ENCODE data around the gene SHROOM4.
A peak's percentile ranks its signal among the peaks of the same experiment; 100 is the strongest.

The SHROOM4 gene

DNA sequence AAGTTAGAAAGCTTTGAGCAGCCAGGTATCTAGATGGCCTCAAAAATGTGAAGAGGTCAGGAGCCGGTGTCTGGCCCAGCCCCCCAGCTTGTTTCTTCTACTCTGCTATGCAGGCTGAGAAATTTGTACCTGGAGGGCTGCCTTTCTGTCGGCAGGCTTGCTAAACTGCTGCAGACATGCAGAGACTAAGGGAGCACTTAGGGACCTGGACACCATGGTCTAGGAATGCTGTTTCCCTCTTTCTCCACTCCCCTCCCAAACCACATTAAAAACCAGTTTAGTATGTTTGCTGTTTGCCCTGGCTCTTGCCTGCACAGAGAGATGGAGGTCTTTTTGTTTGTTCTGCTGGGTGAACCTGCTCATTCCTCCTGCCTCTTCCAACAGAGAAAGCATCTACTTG, 186.3 kb downstream of the SHROOM4 start:
- no peak for DNase-seq (ENCODE audit: low read depth)
- no peak overlapping the region for H3K4me3 ChIP-seq (ENCODE audit: low read depth, low read length)
- TF ChIP-seq, protein P1, sequence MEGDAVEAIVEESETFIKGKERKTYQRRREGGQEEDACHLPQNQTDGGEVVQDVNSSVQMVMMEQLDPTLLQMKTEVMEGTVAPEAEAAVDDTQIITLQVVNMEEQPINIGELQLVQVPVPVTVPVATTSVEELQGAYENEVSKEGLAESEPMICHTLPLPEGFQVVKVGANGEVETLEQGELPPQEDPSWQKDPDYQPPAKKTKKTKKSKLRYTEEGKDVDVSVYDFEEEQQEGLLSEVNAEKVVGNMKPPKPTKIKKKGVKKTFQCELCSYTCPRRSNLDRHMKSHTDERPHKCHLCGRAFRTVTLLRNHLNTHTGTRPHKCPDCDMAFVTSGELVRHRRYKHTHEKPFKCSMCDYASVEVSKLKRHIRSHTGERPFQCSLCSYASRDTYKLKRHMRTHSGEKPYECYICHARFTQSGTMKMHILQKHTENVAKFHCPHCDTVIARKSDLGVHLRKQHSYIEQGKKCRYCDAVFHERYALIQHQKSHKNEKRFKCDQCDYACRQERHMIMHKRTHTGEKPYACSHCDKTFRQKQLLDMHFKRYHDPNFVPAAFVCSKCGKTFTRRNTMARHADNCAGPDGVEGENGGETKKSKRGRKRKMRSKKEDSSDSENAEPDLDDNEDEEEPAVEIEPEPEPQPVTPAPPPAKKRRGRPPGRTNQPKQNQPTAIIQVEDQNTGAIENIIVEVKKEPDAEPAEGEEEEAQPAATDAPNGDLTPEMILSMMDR (IDR thresholded peaks at IDR 0.05; ENCODE audit: insufficient read depth, low read depth, low read length, missing control alignments): no peak

DNA sequence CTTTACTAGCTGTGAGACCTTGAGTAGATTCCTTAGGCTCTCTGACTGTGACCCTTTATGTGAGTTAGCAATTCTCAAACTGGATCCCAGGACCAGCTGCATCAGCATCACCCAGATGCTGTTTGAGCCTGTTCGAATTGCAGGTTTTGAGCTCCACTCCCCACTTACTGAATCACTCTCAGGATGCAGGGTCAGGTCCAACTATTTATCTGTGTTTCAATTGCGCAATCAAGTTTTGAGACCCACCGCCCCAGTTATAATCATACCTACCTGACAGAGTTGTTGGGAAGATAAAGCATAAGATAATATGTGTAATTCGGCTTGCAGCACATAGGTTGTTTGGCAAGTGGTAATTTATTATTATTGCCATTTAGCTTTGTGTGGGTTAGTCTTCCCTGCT, 187.6 kb downstream of the SHROOM4 start:
- TF ChIP-seq, protein P1 (IDR thresholded peaks at IDR 0.05; ENCODE audit: insufficient read depth, low read depth, low read length, missing control alignments): no peak
- no peak overlapping the region for H3K4me3 ChIP-seq (ENCODE audit: low read depth, low read length)
- no peak for DNase-seq (ENCODE audit: low read depth)

DNA sequence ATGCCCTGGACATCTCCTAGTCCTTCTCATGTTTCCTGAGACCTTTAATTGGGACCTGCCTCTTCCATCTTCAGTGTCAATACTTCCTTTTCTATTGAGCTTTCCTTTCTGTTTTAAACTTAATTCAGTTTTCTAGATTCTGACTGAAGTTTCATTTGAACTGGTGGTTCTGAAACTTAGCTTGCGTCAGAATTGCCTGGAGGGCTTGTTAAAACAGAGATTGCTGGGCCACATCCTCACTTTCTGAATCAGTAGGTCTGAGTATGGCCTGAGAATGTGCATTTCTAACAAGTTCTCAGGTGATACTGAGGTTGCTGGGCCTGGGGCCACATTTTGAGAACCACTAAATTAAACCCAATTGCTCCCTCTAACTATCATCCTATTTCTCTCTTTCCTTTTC, 191.2 kb downstream of the SHROOM4 start:
- TF ChIP-seq, protein P1 (IDR thresholded peaks at IDR 0.05; ENCODE audit: insufficient read depth, low read depth, low read length, missing control alignments): no peak
- peak; percentile 37 for DNase-seq (ENCODE audit: low read depth)
- no peak overlapping the region for H3K4me3 ChIP-seq (ENCODE audit: low read depth, low read length)

DNA sequence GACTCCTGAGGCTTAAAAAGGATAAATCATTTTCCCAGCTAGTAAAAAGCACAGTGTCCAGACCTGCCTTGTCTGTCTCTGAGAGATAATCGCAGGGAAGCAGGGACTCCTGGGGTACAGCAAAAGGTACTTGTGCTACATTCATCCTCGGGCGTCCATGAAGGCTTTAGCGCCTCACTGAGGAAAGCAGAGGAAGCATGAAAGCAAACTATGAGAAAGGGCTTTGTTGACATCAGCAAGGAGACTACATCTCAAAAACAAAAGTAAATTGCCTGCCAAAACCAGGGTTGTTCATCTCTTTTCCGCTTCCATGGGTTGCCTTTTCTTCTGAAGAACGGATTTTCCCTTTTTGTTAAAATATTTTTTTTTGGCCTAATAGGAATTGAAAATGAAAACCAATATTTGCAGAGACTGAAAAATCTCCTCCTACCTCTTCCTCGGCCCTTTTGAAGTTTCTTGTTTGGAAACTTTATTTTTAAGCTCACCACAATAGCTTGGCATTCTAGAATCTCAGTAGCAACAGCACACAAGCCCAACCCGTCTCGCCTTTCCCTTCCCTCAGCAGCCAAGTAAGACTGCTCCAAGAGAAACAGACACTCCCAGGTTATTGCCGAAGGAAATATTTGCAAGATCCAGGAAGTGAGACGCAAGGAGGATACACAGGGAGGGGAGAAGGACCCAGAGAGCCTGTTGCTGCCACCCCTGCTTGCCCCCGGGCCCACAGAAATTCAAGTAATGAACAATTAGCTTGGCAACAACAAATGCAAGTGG, 195.0 kb downstream of the SHROOM4 start:
- no peak overlapping the region for H3K4me3 ChIP-seq (ENCODE audit: low read depth, low read length)
- TF ChIP-seq, protein P1 (IDR thresholded peaks at IDR 0.05; ENCODE audit: insufficient read depth, low read depth, low read length, missing control alignments): no peak
- no peak for DNase-seq (ENCODE audit: low read depth)

DNA sequence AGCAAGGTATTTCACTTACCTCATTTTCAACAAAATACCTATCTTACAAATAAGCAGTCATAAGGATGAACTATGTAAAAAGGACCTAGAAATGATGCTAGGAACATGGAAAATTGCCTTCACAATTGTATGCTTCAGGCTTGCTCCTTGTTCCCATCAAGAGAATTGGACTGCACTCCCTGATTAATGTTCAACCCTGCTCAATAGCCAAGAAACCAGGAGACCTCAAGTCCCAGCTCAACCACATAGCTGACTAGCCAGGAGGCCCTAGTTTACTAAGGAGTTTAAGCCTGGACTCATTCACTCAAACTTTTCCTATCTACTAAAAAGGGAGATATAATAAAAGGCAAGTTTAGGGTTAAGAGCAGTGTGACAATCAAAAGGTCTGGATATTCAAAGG, 196.8 kb downstream of the SHROOM4 start:
- H3K4me3 ChIP-seq (ENCODE audit: low read depth, low read length): no peak overlapping the region
- DNase-seq (ENCODE audit: low read depth): no peak
- TF ChIP-seq, protein P1 (IDR thresholded peaks at IDR 0.05; ENCODE audit: insufficient read depth, low read depth, low read length, missing control alignments): no peak

DNA sequence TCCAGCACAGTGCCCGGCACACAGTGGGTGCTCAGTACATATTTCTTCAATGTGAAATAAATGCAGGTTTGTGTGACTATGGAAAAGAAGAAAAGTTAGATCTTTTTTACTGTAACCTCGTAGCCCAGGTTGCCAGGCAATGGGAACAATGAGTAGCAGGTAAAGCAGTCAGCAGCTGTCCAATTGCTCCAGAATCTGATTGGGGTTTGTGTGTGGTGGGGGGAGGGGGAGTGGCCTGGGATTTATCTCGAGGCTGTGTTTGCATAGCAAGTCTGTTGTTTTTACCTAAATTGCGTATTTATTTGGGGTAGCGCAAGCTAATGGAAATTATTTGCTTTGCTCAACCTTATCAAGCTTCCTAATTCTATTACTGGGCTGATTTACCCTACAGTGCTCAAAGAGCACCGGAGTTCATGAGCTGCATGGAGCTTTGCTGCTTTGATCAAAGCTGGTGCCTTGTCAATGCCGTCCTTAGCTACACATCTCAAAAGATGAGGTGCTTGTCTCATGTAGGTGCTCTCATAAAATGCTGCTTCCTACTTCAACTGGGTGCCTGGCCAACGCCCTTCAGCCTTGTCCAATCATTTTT, 198.3 kb downstream of the SHROOM4 start:
- no peak overlapping the region for H3K4me3 ChIP-seq (ENCODE audit: low read depth, low read length)
- TF ChIP-seq, protein P1 (IDR thresholded peaks at IDR 0.05; ENCODE audit: insufficient read depth, low read depth, low read length, missing control alignments): no peak
- DNase-seq (ENCODE audit: low read depth): no peak
